ENCODE results near the gene SCUBE2.
"Not testable (repeated sequence)": the region's sequence is repeated elsewhere in the genome, so short reads cannot be mapped to it uniquely, and the experiment has no call there.

The SCUBE2 gene

GRCh38 chr11:9008661-9009060, 82.7 kb downstream of the SCUBE2 start:
- no peaks in the 10 kb centered on the region for H3K9me3 Mint-ChIP-seq
- no peaks in the 10 kb centered on the region for H3K36me3 Mint-ChIP-seq (ENCODE audit: low read depth)
- no peak for DNase-seq (ENCODE audit: low spot score)
- peaks cover 69% of the 10 kb centered on the region for H3K27me3 Mint-ChIP-seq (ENCODE audit: low read depth)
- no peak overlapping the region for H3K4me3 Mint-ChIP-seq
- no peak overlapping the region for H3K27ac Mint-ChIP-seq
- H3K4me1 Mint-ChIP-seq (ENCODE audit: low read depth), result peaks cover 5% of the 10 kb centered on the region

GRCh38 chr11:9008011-9008550, 83.3 kb downstream of the SCUBE2 start:
- Mint-ChIP-seq H3K27ac (no peak overlapping the region), H3K4me3 (no peak overlapping the region), H3K27me3 (ENCODE audit: low read depth) (peaks cover 70% of the 10 kb centered on the region), H3K4me1 (ENCODE audit: low read depth) (peaks cover 8% of the 10 kb centered on the region), H3K9me3 (no peaks in the 10 kb centered on the region), H3K36me3 (ENCODE audit: low read depth) (peaks cover 2% of the 10 kb centered on the region)
- no peak for DNase-seq (ENCODE audit: low spot score)

GRCh38 chr11:9005087-9005486, 86.3 kb downstream of the SCUBE2 start:
- Mint-ChIP-seq H3K4me3 (peak overlapping the region; percentile 55), H3K27ac (no peak overlapping the region), H3K27me3 (ENCODE audit: low read depth) (peaks cover 55% of the 10 kb centered on the region), H3K4me1 (ENCODE audit: low read depth) (peaks cover 22% of the 10 kb centered on the region), H3K36me3 (ENCODE audit: low read depth) (peaks cover 2% of the 10 kb centered on the region), H3K9me3 (no peaks in the 10 kb centered on the region)
- no peak for DNase-seq (ENCODE audit: low spot score)

GRCh38 chr11:9004183-9004926, 87.0 kb downstream of the SCUBE2 start:
- H3K9me3 Mint-ChIP-seq, result no peaks in the 10 kb centered on the region
- H3K36me3 Mint-ChIP-seq (ENCODE audit: low read depth), result peaks cover 2% of the 10 kb centered on the region
- H3K27ac Mint-ChIP-seq, result no peak overlapping the region
- peaks cover 23% of the 10 kb centered on the region for H3K4me1 Mint-ChIP-seq (ENCODE audit: low read depth)
- H3K4me3 Mint-ChIP-seq, result peak overlapping the region; percentile 55
- no peak for DNase-seq (ENCODE audit: low spot score)
- H3K27me3 Mint-ChIP-seq (ENCODE audit: low read depth), result peaks cover 55% of the 10 kb centered on the region

GRCh38 chr11:9003573-9004182, 87.7 kb downstream of the SCUBE2 start, which contains the start of gene NRIP3:
Gene NRIP3, minus strand, starts transcription at chr11:9004001. Its CDS starts 66 bp downstream, at chr11:9003935.
- H3K36me3 Mint-ChIP-seq (ENCODE audit: low read depth), result peaks cover 2% of the 10 kb centered on the region
- peaks cover 23% of the 10 kb centered on the region for H3K4me1 Mint-ChIP-seq (ENCODE audit: low read depth)
- H3K27ac Mint-ChIP-seq, result peak within 1 kb of the TSS; percentile 80
- peak within 1 kb of the TSS; percentile 83 for H3K4me3 Mint-ChIP-seq
- peak; percentile 79 for DNase-seq (ENCODE audit: low spot score)
- H3K9me3 Mint-ChIP-seq, result no peaks in the 10 kb centered on the region
- H3K27me3 Mint-ChIP-seq (ENCODE audit: low read depth), result peaks cover 55% of the 10 kb centered on the region

GRCh38 chr11:9002920-9003572, 88.4 kb downstream of the SCUBE2 start:
- peak overlapping the region; percentile 80 for H3K27ac Mint-ChIP-seq
- peaks cover 2% of the 10 kb centered on the region for H3K36me3 Mint-ChIP-seq (ENCODE audit: low read depth)
- H3K4me1 Mint-ChIP-seq (ENCODE audit: low read depth), result peaks cover 23% of the 10 kb centered on the region
- H3K27me3 Mint-ChIP-seq (ENCODE audit: low read depth), result peaks cover 48% of the 10 kb centered on the region
- H3K9me3 Mint-ChIP-seq, result no peaks in the 10 kb centered on the region
- no peak for DNase-seq (ENCODE audit: low spot score)
- peak overlapping the region; percentile 83 for H3K4me3 Mint-ChIP-seq

- peak; percentile 71 for DNase-seq (ENCODE audit: low spot score)
- H3K9me3 Mint-ChIP-seq, result no peaks in the 10 kb centered on the region
- peaks cover 2% of the 10 kb centered on the region for H3K36me3 Mint-ChIP-seq (ENCODE audit: low read depth)
- H3K27ac Mint-ChIP-seq, result peak overlapping the region; percentile 41
- H3K27me3 Mint-ChIP-seq (ENCODE audit: low read depth), result peaks cover 38% of the 10 kb centered on the region
- H3K4me3 Mint-ChIP-seq, result peak overlapping the region; percentile 59
- H3K4me1 Mint-ChIP-seq (ENCODE audit: low read depth), result peaks cover 23% of the 10 kb centered on the region
These were observed 89.7 kb downstream of the SCUBE2 start for GRCh38 chr11:9001736-9002135.

GRCh38 chr11:8998017-8998416, 93.4 kb downstream of the SCUBE2 start:
- Mint-ChIP-seq H3K27ac (no peak overlapping the region), H3K4me1 (ENCODE audit: low read depth) (peaks cover 15% of the 10 kb centered on the region), H3K4me3 (no peak overlapping the region), H3K36me3 (ENCODE audit: low read depth) (no peaks in the 10 kb centered on the region), H3K9me3 (no peaks in the 10 kb centered on the region), H3K27me3 (ENCODE audit: low read depth) (peaks cover 16% of the 10 kb centered on the region)
- DNase-seq (ENCODE audit: low spot score), result no peak

GRCh38 chr11:8997451-8997850, 93.9 kb downstream of the SCUBE2 start:
- H3K4me1 Mint-ChIP-seq (ENCODE audit: low read depth), result peaks cover 11% of the 10 kb centered on the region
- H3K9me3 Mint-ChIP-seq, result no peaks in the 10 kb centered on the region
- H3K27ac Mint-ChIP-seq, result no peak overlapping the region
- peaks cover 15% of the 10 kb centered on the region for H3K27me3 Mint-ChIP-seq (ENCODE audit: low read depth)
- DNase-seq (ENCODE audit: low spot score), result no peak
- H3K4me3 Mint-ChIP-seq, result no peak overlapping the region
- no peaks in the 10 kb centered on the region for H3K36me3 Mint-ChIP-seq (ENCODE audit: low read depth)

- H3K27me3 Mint-ChIP-seq (ENCODE audit: low read depth), result peaks cover 12% of the 10 kb centered on the region
- H3K4me1 Mint-ChIP-seq (ENCODE audit: low read depth), result peaks cover 9% of the 10 kb centered on the region
- H3K9me3 Mint-ChIP-seq, result no peaks in the 10 kb centered on the region
- no peak overlapping the region for H3K4me3 Mint-ChIP-seq
- H3K36me3 Mint-ChIP-seq (ENCODE audit: low read depth), result no peaks in the 10 kb centered on the region
- no peak for DNase-seq (ENCODE audit: low spot score)
- no peak overlapping the region for H3K27ac Mint-ChIP-seq
These were observed 101.9 kb downstream of the SCUBE2 start for GRCh38 chr11:8989453-8989852.

GRCh38 chr11:8988329-8989234, 102.8 kb downstream of the SCUBE2 start:
- H3K27ac Mint-ChIP-seq, result no peak overlapping the region
- no peak overlapping the region for H3K4me3 Mint-ChIP-seq
- peaks cover 9% of the 10 kb centered on the region for H3K27me3 Mint-ChIP-seq (ENCODE audit: low read depth)
- DNase-seq (ENCODE audit: low spot score), result no peak
- H3K36me3 Mint-ChIP-seq (ENCODE audit: low read depth), result no peaks in the 10 kb centered on the region
- H3K9me3 Mint-ChIP-seq, result no peaks in the 10 kb centered on the region
- H3K4me1 Mint-ChIP-seq (ENCODE audit: low read depth), result peaks cover 11% of the 10 kb centered on the region

- H3K27me3 Mint-ChIP-seq (ENCODE audit: low read depth), result peaks cover 6% of the 10 kb centered on the region
- H3K4me3 Mint-ChIP-seq, result no peak overlapping the region
- no peaks in the 10 kb centered on the region for H3K9me3 Mint-ChIP-seq
- H3K36me3 Mint-ChIP-seq (ENCODE audit: low read depth), result no peaks in the 10 kb centered on the region
- H3K27ac Mint-ChIP-seq, result no peak overlapping the region
- DNase-seq (ENCODE audit: low spot score), result no peak
- H3K4me1 Mint-ChIP-seq (ENCODE audit: low read depth), result peaks cover 11% of the 10 kb centered on the region
These were observed 104.0 kb downstream of the SCUBE2 start for GRCh38 chr11:8987446-8987845.

GRCh38 chr11:8986772-8987171, 104.6 kb downstream of the SCUBE2 start:
- not testable (repeated sequence) for H3K4me3 Mint-ChIP-seq; H3K27me3 Mint-ChIP-seq (ENCODE audit: low read depth); H3K27ac Mint-ChIP-seq; H3K9me3 Mint-ChIP-seq; DNase-seq (ENCODE audit: low spot score); H3K36me3 Mint-ChIP-seq (ENCODE audit: low read depth)
- peaks cover 11% of the 10 kb centered on the region for H3K4me1 Mint-ChIP-seq (ENCODE audit: low read depth)
